Endothelial cell of umbilical vein (primary cell): ENCODE data around the gene VAMP2. TPM values are rescaled to one million over a fixed set of nuclear protein-coding genes. Genes with fewer than 3 reads are reported as not detected.

ENCODE experiments used
- BruUV-seq: library from RNA; stranded (reverse); fragments of 400-500 nt; replicated peaks from 2 replicates; lab custom pipeline; 2021; lab: Mats Ljungman, UMichigan
- CTCF ChIA-PET: fragments of 300-600, 350-600 bp; sonication (Branson Sonifier 250); formaldehyde crosslinking; loops from one replicate; lab custom pipeline; 2021; ENCODE audit warnings: antibody characterized with exemption, inconsistent platforms; lab: Charles Lee
- POLR2A ChIA-PET: fragments of 300-600, 350-600 bp; sonication (Branson Sonifier 250); formaldehyde crosslinking; loops from one replicate; lab custom pipeline; 2021; ENCODE audit warnings: antibody characterized with exemption, inconsistent platforms; lab: Charles Lee
- DNase-seq: peaks from one replicate; pipeline ENCODE4 v3.0.0-alpha.2; 2011; ENCODE audit warnings: low read depth, low spot score
- FAIRE-seq: peaks from 2 replicates; lab custom pipeline; 2011; peaks lifted over from hg19 to GRCh38; lab: Jason Lieb, UNC
- H2AFZ ChIP-seq: 2 replicates; pipeline ENCODE4 v1.6.0; 2012; ENCODE audit warnings: low read depth, low read length, control low read depth, inconsistent platforms
- H3K27ac ChIP-seq: 2 replicates; pipeline ENCODE4 v1.5.1; 2011; ENCODE audit warnings: low read depth, mild to moderate bottlenecking, control low read depth, low read length, moderate library complexity; ENCODE audit not compliant: insufficient read depth
- H3K27me3 ChIP-seq, 2 experiments: 2 replicates each; pipeline versions ENCODE4 v1.6.0 to v1.6.1; 2011; ENCODE audit warnings: low read length in 2 of 2, mixed read lengths in 1 of 2; ENCODE audit not compliant: control insufficient read depth in 2 of 2, insufficient read depth in 2 of 2
- H3K36me3 ChIP-seq, 2 experiments: 2 replicates in 1 of 2; 3 replicates in 1 of 2; pipeline ENCODE4 v1.5.1; 2011; ENCODE audit warnings: low read length in 2 of 2, mild to moderate bottlenecking in 1 of 2, moderate library complexity in 1 of 2; ENCODE audit not compliant: control insufficient read depth in 2 of 2, insufficient read depth in 2 of 2; ENCODE audit errors: extremely low read depth in 1 of 2
- H3K4me1 ChIP-seq: 3 replicates; pipeline ENCODE4 v1.5.1; 2011; ENCODE audit warnings: mild to moderate bottlenecking, low read length; ENCODE audit not compliant: control insufficient read depth, insufficient read depth; ENCODE audit errors: extremely low read depth
- H3K4me2 ChIP-seq: 2 replicates; pipeline ENCODE4 v1.6.1; 2011; ENCODE audit warnings: low read length, control low read depth, mixed read lengths; ENCODE audit not compliant: insufficient read depth
- H3K4me3 ChIP-seq, 3 experiments: fragments of 200-600 bp in 1 of 3; sonication (generic), shearing (Covaris generic) in 1 of 3; replicated peaks in 1 of 3; 2 replicates each; pipeline ENCODE4 v1.5.1; 2011 to 2016; ENCODE audit warnings: control low read depth in 3 of 3, low read length in 3 of 3, mild to moderate bottlenecking in 2 of 3, inconsistent platforms in 1 of 3, low read depth in 1 of 3, moderate library complexity in 1 of 3; ENCODE audit not compliant: insufficient read depth in 1 of 3
- H3K79me2 ChIP-seq: 2 replicates; pipeline ENCODE4 v1.6.0; 2012; ENCODE audit warnings: low read length, inconsistent platforms; ENCODE audit not compliant: control insufficient read depth, insufficient read depth
- H3K9ac ChIP-seq: replicated peaks from 2 replicates; pipeline ENCODE3; 2011; ENCODE audit warnings: low read length, control low read depth; ENCODE audit not compliant: insufficient read depth; ENCODE audit errors: extremely low read depth
- H3K9me1 ChIP-seq: replicated peaks from 3 replicates; pipeline ENCODE4 v1.6.0; 2011; ENCODE audit warnings: mild to moderate bottlenecking, low read length; ENCODE audit not compliant: control insufficient read depth, insufficient read depth; ENCODE audit errors: extremely low read depth
- H3K9me3 ChIP-seq: replicated peaks from 2 replicates; pipeline ENCODE4 v1.5.1; 2012; ENCODE audit warnings: low read length, inconsistent platforms; ENCODE audit not compliant: control insufficient read depth, insufficient read depth
- H4K20me1 ChIP-seq: replicated peaks from 2 replicates; pipeline ENCODE3; 2011; ENCODE audit warnings: mild to moderate bottlenecking, low read length; ENCODE audit not compliant: control insufficient read depth, insufficient read depth; ENCODE audit errors: extremely low read depth
- EZH2 ChIP-seq: IDR thresholded peaks from 2 replicates; pipeline ENCODE4 v1.6.1; 2012; ENCODE audit warnings: borderline replicate concordance, low read depth, mild to moderate bottlenecking, moderate library complexity, low read length, inconsistent platforms; ENCODE audit not compliant: severe bottlenecking
- FOS ChIP-seq: IDR thresholded peaks from 2 replicates; pipeline ENCODE4 v1.6.1; 2011; ENCODE audit warnings: mild to moderate bottlenecking, low read length, moderate library complexity, borderline replicate concordance; ENCODE audit not compliant: insufficient read depth
- GATA2 ChIP-seq: IDR thresholded peaks from 2 replicates; pipeline ENCODE4 v1.7.0; 2011; ENCODE audit warnings: low read depth, mild to moderate bottlenecking, moderate library complexity, mixed read lengths, low read length; ENCODE audit not compliant: insufficient read length, insufficient read depth
- JUN ChIP-seq: IDR thresholded peaks from 2 replicates; pipeline ENCODE4 v1.6.1; 2011; ENCODE audit warnings: borderline replicate concordance, low read depth; ENCODE audit not compliant: insufficient read length, insufficient read depth
- POLR2A ChIP-seq: IDR thresholded peaks from 2 replicates; pipeline ENCODE4 v1.6.1; 2012; ENCODE audit warnings: low read depth, mild to moderate bottlenecking, control low read depth, low read length
- POLR2AphosphoS5 ChIP-seq: IDR thresholded peaks from 2 replicates; pipeline ENCODE4 v1.6.1; 2012; ENCODE audit warnings: low read depth, mild to moderate bottlenecking, control low read depth, low read length, moderate library complexity; ENCODE audit not compliant: insufficient read depth
- dilution Hi-C: fragments of 300-500 bp; cut with MboI; formaldehyde crosslinking; loops from one replicate; pipeline ENCODE4 v1.15.0; 2019; ENCODE audit warnings: low sequenced_read_pairs; ENCODE audit not compliant: extremely low pct_ligation_motif_present
- intact Hi-C: fragments of 100-400 bp; cut with micrococcal nuclease; formaldehyde crosslinking; loops from one replicate; pipeline ENCODE4 v1.10.0; 2022
- polyA plus RNA-seq, 4 experiments: library from polyadenylated mRNA; depleted of rRNA in 3 of 4; stranded (reverse) in 3 of 4; unstranded in 1 of 4; fragments of >200 nt; gene quantifications; 2 replicates each; pipeline versions ENCODE4 v1.2.1 to v1.2.3, GENCODE V29; 2011 to 2012; ENCODE audit warnings: missing spikeins in 1 of 4
- total RNA-seq: library from RNA; stranded (reverse); gene quantifications from 2 replicates; pipeline ENCODE4 v1.2.3, GENCODE V29; 2021
- TF ChIP-seq, protein P1 (sequence below), 2 donors: IDR thresholded peaks; 1 replicate in 1 of 2; 2 replicates in 1 of 2; pipeline ENCODE4 v1.5.1; 2011; ENCODE audit warnings: low read length in 2 of 2, mild to moderate bottlenecking in 2 of 2, moderate library complexity in 2 of 2, control low read depth in 1 of 2, inconsistent platforms in 1 of 2, low read depth in 1 of 2; ENCODE audit not compliant: insufficient read depth in 1 of 2; ENCODE audit errors: extremely low read depth in 1 of 2
- TF ChIP-seq, protein P2 (sequence below): IDR thresholded peaks from 2 replicates; pipeline ENCODE4 v1.6.1; 2011; ENCODE audit not compliant: insufficient read depth, insufficient read length

Gene VAMP2
- total and polyA plus RNA-seq, 2 donors (not counting 3 experiments of a cell fraction or from before 2014, with no cell fraction given): 35.9 to 38.0 TPM

DNA sequence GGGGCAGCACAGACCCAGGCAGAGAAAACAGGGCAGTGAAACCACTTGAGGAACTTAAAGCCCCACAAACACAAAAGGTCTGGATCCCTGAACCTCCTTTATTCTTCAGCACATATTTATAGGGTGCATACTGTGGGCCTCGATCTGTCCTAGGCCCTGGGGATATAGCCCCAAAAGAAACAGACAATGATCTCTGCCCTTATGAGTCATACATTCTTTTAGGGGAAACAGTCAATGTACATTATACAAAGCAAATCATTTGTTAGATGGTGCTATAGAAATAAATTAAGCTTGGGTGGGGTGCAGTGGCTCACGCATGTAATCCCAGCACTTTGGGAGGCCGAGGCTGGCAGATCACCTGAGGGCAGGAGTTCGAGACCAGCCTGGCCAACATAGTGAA lies 28.8 kb downstream of the VAMP2 start:
- dilution Hi-C loops: no loop called here
- no peak for FAIRE-seq
- no peaks in the 10 kb centered on the region for H3K36me3 ChIP-seq
- TF ChIP-seq GATA2: no peak
- TF ChIP-seq, protein P1, sequence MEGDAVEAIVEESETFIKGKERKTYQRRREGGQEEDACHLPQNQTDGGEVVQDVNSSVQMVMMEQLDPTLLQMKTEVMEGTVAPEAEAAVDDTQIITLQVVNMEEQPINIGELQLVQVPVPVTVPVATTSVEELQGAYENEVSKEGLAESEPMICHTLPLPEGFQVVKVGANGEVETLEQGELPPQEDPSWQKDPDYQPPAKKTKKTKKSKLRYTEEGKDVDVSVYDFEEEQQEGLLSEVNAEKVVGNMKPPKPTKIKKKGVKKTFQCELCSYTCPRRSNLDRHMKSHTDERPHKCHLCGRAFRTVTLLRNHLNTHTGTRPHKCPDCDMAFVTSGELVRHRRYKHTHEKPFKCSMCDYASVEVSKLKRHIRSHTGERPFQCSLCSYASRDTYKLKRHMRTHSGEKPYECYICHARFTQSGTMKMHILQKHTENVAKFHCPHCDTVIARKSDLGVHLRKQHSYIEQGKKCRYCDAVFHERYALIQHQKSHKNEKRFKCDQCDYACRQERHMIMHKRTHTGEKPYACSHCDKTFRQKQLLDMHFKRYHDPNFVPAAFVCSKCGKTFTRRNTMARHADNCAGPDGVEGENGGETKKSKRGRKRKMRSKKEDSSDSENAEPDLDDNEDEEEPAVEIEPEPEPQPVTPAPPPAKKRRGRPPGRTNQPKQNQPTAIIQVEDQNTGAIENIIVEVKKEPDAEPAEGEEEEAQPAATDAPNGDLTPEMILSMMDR (IDR thresholded peaks at IDR 0.05; ENCODE audit: extremely low read depth in 1 of 2, insufficient read depth in 1 of 2, low read depth in 1 of 2, low read length in 2 of 2): no peak
- TF ChIP-seq JUN: no peak
- no peak for TF ChIP-seq FOS
- BruUV-seq: no TSS peak
- H3K79me2 ChIP-seq: no peaks in the 10 kb centered on the region
- H3K4me2 ChIP-seq: no peak overlapping the region
- no peaks in the 10 kb centered on the region for H3K9me1 ChIP-seq
- no peak overlapping the region for H2AFZ ChIP-seq
- H4K20me1 ChIP-seq: no peaks in the 10 kb centered on the region
- intact Hi-C loops: no loop called here
- no peaks in the 10 kb centered on the region for H3K27me3 ChIP-seq
- no peak overlapping the region for H3K27ac ChIP-seq
- no peak overlapping the region for H3K9ac ChIP-seq
- DNase-seq: no peak
- H3K9me3 ChIP-seq: no peaks in the 10 kb centered on the region
- ChIA-PET CTCF (no interaction called here), POLR2A (interaction anchor here (1.2 kb wide), 1 partner anchor 39 kb away, joined by 3 read pairs; no protein-coding TSS in a partner anchor)
- no peak overlapping the region for H3K4me3 ChIP-seq
- peaks cover 10% of the 10 kb centered on the region for H3K4me1 ChIP-seq

DNA sequence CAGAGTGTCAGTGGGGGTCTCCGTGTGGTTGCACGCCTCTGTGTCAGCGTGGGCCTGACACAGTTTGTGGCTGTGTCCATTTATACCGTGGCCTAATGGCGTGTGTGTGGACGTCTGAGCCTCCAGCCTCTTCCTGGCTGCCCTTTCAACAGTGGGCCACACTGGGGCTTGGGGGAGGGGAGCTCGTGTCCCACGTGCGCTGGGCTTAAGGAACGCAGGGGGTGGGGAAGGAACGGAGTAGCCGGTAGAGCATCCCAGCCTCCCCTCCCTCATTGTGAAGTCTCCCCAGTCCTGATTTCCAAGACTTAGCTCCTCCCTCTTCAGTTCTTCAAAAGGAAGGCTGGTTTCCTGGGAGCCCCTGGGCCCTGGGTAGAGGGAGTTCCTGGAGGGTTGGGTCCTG lies 29.3 kb downstream of the VAMP2 start:
- H3K4me2 ChIP-seq: no peak overlapping the region
- no TSS peak for BruUV-seq
- no peaks in the 10 kb centered on the region for H3K9me3 ChIP-seq
- POLR2A ChIA-PET: interaction anchor here (0.7 kb wide), 1 partner anchor 40 kb away, joined by 4 read pairs; no protein-coding TSS in a partner anchor
- H3K4me3 ChIP-seq: no peak overlapping the region
- H3K27me3 ChIP-seq: no peaks in the 10 kb centered on the region
- no peak overlapping the region for H3K27ac ChIP-seq
- H2AFZ ChIP-seq: no peak overlapping the region
- no peak for FAIRE-seq
- H3K9ac ChIP-seq: no peak overlapping the region
- peaks cover 9% of the 10 kb centered on the region for H3K4me1 ChIP-seq
- H4K20me1 ChIP-seq: no peaks in the 10 kb centered on the region
- dilution Hi-C loops (no loop called here), intact Hi-C loops (no loop called here)
- no peaks in the 10 kb centered on the region for H3K79me2 ChIP-seq
- H3K36me3 ChIP-seq: no peaks in the 10 kb centered on the region
- H3K9me1 ChIP-seq: no peaks in the 10 kb centered on the region
- CTCF ChIA-PET: no interaction called here
- TF ChIP-seq, protein P1 (IDR thresholded peaks at IDR 0.05; ENCODE audit: extremely low read depth in 1 of 2, insufficient read depth in 1 of 2, low read depth in 1 of 2, low read length in 2 of 2): no peak
- TF ChIP-seq POLR2A: no peak
- no peak for TF ChIP-seq JUN
- TF ChIP-seq GATA2: no peak
- no peak for TF ChIP-seq FOS
- TF ChIP-seq EZH2: no peak
- TF ChIP-seq POLR2AphosphoS5: no peak
- TF ChIP-seq, protein P2, sequence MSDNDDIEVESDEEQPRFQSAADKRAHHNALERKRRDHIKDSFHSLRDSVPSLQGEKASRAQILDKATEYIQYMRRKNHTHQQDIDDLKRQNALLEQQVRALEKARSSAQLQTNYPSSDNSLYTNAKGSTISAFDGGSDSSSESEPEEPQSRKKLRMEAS: no peak
- DNase-seq: no peak
